Testis (tissue), 2 donors: ENCODE data around the gene PPP2CA.

Experiments
- POLR2A ChIP-seq: fragments of 450-650 bp; IDR thresholded peaks from one replicate; pipeline ENCODE4 v1.6.1; 2017; ENCODE audit warnings: antibody characterized with exemption, mild to moderate bottlenecking, moderate library complexity
- TF ChIP-seq, protein P1 (sequence below), 3 experiments: fragments of 450-650 bp in 2 of 3; fragments of 200-600 bp in 1 of 3; sonication (generic) in 1 of 3; IDR thresholded peaks; one replicate each; pipeline ENCODE4 v1.5.1; 2016 to 2019; ENCODE audit warnings: antibody characterized with exemption in 3 of 3, mild to moderate bottlenecking in 2 of 3, moderate library complexity in 1 of 3

DNA sequence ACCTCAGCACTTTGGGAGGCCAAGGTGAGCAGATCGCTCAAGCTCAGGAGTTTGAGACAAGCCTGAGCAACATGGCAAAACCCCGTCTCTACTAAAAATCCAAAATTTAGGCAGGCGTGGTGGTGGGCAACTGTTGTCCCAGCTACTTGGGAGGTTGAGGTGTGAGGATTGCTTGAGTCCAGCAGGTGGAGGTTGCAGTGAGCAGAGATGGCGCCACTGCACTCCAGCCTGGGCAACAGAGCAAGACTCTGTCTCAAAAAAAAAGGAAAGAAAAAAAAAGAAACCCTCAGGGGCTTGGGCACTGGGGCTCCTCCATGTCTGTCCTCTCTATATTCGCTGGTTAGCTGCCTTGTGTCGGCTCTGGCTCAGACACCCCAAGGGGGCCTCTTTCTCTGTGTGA lies 10.9 kb upstream of the PPP2CA start:
- TF ChIP-seq, protein P1, sequence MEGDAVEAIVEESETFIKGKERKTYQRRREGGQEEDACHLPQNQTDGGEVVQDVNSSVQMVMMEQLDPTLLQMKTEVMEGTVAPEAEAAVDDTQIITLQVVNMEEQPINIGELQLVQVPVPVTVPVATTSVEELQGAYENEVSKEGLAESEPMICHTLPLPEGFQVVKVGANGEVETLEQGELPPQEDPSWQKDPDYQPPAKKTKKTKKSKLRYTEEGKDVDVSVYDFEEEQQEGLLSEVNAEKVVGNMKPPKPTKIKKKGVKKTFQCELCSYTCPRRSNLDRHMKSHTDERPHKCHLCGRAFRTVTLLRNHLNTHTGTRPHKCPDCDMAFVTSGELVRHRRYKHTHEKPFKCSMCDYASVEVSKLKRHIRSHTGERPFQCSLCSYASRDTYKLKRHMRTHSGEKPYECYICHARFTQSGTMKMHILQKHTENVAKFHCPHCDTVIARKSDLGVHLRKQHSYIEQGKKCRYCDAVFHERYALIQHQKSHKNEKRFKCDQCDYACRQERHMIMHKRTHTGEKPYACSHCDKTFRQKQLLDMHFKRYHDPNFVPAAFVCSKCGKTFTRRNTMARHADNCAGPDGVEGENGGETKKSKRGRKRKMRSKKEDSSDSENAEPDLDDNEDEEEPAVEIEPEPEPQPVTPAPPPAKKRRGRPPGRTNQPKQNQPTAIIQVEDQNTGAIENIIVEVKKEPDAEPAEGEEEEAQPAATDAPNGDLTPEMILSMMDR (IDR thresholded peaks at IDR 0.05), result no peak
- no peak for TF ChIP-seq POLR2A
